Smooth muscle cell (in vitro differentiated cells): Measurements from ENCODE around the gene ASXL1. TPM values are rescaled to one million over a fixed set of nuclear protein-coding genes. Genes with fewer than 3 reads are reported as not detected.
"Not testable (repeated sequence)": the region's sequence is repeated elsewhere in the genome, so short reads cannot be mapped to it uniquely, and the experiment has no call there.

Experiments used
- DNase-seq: peaks from one replicate; lab custom pipeline; 2025; ENCODE audit not compliant: unreplicated experiment; lab: John Stamatoyannopoulos, UW
- H2AFZ ChIP-seq: fragments of 200-600 bp; sonication (generic); 2 replicates; pipeline ENCODE4 v1.6.0; 2016; ENCODE audit warnings: antibody characterized with exemption, low read depth, mild to moderate bottlenecking
- H3F3A ChIP-seq: fragments of 200-600 bp; sonication (generic); 2 replicates; pipeline ENCODE4 v1.6.0; 2017; ENCODE audit warnings: antibody characterized with exemption, low read depth
- H3K27ac ChIP-seq: fragments of 200-600 bp; sonication (generic); 2 replicates; pipeline ENCODE4 v1.5.1; 2016; ENCODE audit warnings: low read depth, mild to moderate bottlenecking
- H3K27me3 ChIP-seq: fragments of 200-600 bp; sonication (generic); 2 replicates; pipeline ENCODE4 v1.6.1; 2016; ENCODE audit warnings: low read depth, mild to moderate bottlenecking
- H3K36me3 ChIP-seq: fragments of 200-600 bp; sonication (generic); 2 replicates; pipeline ENCODE4 v1.5.1; 2016; ENCODE audit warnings: low read depth
- H3K4me1 ChIP-seq: fragments of 200-600 bp; sonication (generic); 2 replicates; pipeline ENCODE4 v1.5.1; 2016; ENCODE audit warnings: low read depth
- H3K4me2 ChIP-seq: fragments of 200-600 bp; sonication (generic); 2 replicates; pipeline ENCODE4 v1.6.0; 2016; ENCODE audit warnings: mild to moderate bottlenecking
- H3K4me3 ChIP-seq: fragments of 200-600 bp; sonication (generic); 2 replicates; pipeline ENCODE4 v1.5.1; 2016; ENCODE audit warnings: mild to moderate bottlenecking
- H3K79me2 ChIP-seq: fragments of 200-600 bp; sonication (generic); 2 replicates; pipeline ENCODE4 v1.6.0; 2016; ENCODE audit warnings: low read depth, mild to moderate bottlenecking
- H3K9ac ChIP-seq: fragments of 200-600 bp; sonication (generic); 2 replicates; pipeline ENCODE4 v1.6.0; 2016; ENCODE audit warnings: low read depth
- H3K9me3 ChIP-seq: fragments of 200-600 bp; sonication (generic); replicated peaks from 2 replicates; pipeline ENCODE4 v1.5.1; 2016; ENCODE audit warnings: low read depth
- H4K20me1 ChIP-seq: fragments of 200-600 bp; sonication (generic); 2 replicates; pipeline ENCODE4 v1.6.0; 2016; ENCODE audit warnings: low read depth
- CTCF ChIP-seq: fragments of 200-600 bp; sonication (generic); IDR thresholded peaks from 2 replicates; pipeline ENCODE4 v1.5.1; 2017; ENCODE audit warnings: borderline replicate concordance, mild to moderate bottlenecking, antibody characterized with exemption; ENCODE audit not compliant: insufficient read depth, poor library complexity, severe bottlenecking
- WGBS: methylation state at CpG from one replicate; pipeline ENCODE4 v1.1.7; 2016; ENCODE audit warnings: low lambda C conversion rate; 5-methylcytosine and 5-hydroxymethylcytosine counted together
- polyA plus RNA-seq: library from polyadenylated mRNA; unstranded; fragments of >200 nt; fragmentation: Nextera tagmentation; extraction: Ambion mirVana; gene quantifications from 2 replicates; pipeline ENCODE4 v1.2.1, GENCODE V29; 2016
- total RNA-seq: library from RNA; depleted of rRNA; stranded (reverse); fragments of >200 nt; gene quantifications from 2 replicates; pipeline ENCODE4 v1.2.3, GENCODE V29; 2014

ASXL1 gene
- total and polyA plus RNA-seq, 2 experiments from 2014 or later = 46.5 to 62.1 TPM

- 96% methylated on average over 4 of the region's 4 CpGs for WGBS
- Histone ChIP-seq H3K27ac (no peak overlapping the region), H3K27me3 (no peaks in the 10 kb centered on the region), H3K4me3 (no peak overlapping the region), H3F3A (no peaks in the 10 kb centered on the region), H3K79me2 (peaks cover 98% of the 10 kb centered on the region), H3K9ac (no peak overlapping the region), H4K20me1 (peaks cover 96% of the 10 kb centered on the region), H3K9me3 (no peaks in the 10 kb centered on the region), H2AFZ (no peak overlapping the region), H3K4me2 (no peak overlapping the region), H3K4me1 (no peaks in the 10 kb centered on the region), H3K36me3 (no peaks in the 10 kb centered on the region)
- no peak for TF ChIP-seq CTCF
- DNase-seq = no peak
These were observed 48.6 kb downstream of the ASXL1 start for GRCh38 chr20:32406701-32407100.

GRCh38 chr20:32407131-32407750 is 49.1 kb downstream of the ASXL1 start:
- H3K4me1 ChIP-seq, H3F3A ChIP-seq, H3K36me3 ChIP-seq, H3K27ac ChIP-seq, H3K9me3 ChIP-seq, H3K27me3 ChIP-seq, DNase-seq, H3K4me3 ChIP-seq, H3K9ac ChIP-seq, H2AFZ ChIP-seq, H3K4me2 ChIP-seq: not testable (repeated sequence)
- H4K20me1 ChIP-seq = peaks cover 96% of the 10 kb centered on the region
- WGBS = 96% methylated on average over 9 of the region's 9 CpGs
- peaks cover 98% of the 10 kb centered on the region for H3K79me2 ChIP-seq

- peaks cover 91% of the 10 kb centered on the region for H3K79me2 ChIP-seq
- H3K27me3 ChIP-seq = no peaks in the 10 kb centered on the region
- H3K36me3 ChIP-seq = no peaks in the 10 kb centered on the region
- DNase-seq = no peak
- no peak overlapping the region for H2AFZ ChIP-seq
- no peak for TF ChIP-seq CTCF
- H3K27ac ChIP-seq = no peak overlapping the region
- H3K9ac ChIP-seq = no peak overlapping the region
- H3K4me2 ChIP-seq = no peak overlapping the region
- H4K20me1 ChIP-seq = peaks cover 95% of the 10 kb centered on the region
- no peak overlapping the region for H3K4me3 ChIP-seq
- H3F3A ChIP-seq = peaks cover 4% of the 10 kb centered on the region
- WGBS = 91% methylated on average over 2 of the region's 2 CpGs
- H3K4me1 ChIP-seq = no peaks in the 10 kb centered on the region
- H3K9me3 ChIP-seq = no peaks in the 10 kb centered on the region
These were observed 54.0 kb downstream of the ASXL1 start for GRCh38 chr20:32411955-32412706.

- H3K4me2 ChIP-seq = peak overlapping the region; percentile 6
- no peak overlapping the region for H3K9ac ChIP-seq
- no peaks in the 10 kb centered on the region for H3K36me3 ChIP-seq
- no peak for DNase-seq
- H4K20me1 ChIP-seq = peaks cover 95% of the 10 kb centered on the region
- H3K4me3 ChIP-seq = no peak overlapping the region
- 49% methylated on average over 2 of the region's 2 CpGs for WGBS
- H3K4me1 ChIP-seq = no peaks in the 10 kb centered on the region
- H3K27ac ChIP-seq = no peak overlapping the region
- no peaks in the 10 kb centered on the region for H3K9me3 ChIP-seq
- H3F3A ChIP-seq = peaks cover 4% of the 10 kb centered on the region
- H2AFZ ChIP-seq = no peak overlapping the region
- no peaks in the 10 kb centered on the region for H3K27me3 ChIP-seq
- H3K79me2 ChIP-seq = peaks cover 88% of the 10 kb centered on the region
- no peak for TF ChIP-seq CTCF
These were observed 57.4 kb downstream of the ASXL1 start for GRCh38 chr20:32415494-32415893.
